Inferior parietal cortex (tissue), 1 donor: ENCODE data around the gene PRAMEF27.
"Not testable (repeated sequence)": the region's sequence is repeated elsewhere in the genome, so short reads cannot be mapped to it uniquely, and the experiment has no call there.

ENCODE experiments used
- DNase-seq: peaks from one replicate; pipeline ENCODE4 v3.0.0-alpha.2; 2016; ENCODE audit errors: extremely low spot score

Gene PRAMEF27

GRCh38 chr1:13056475-13056874, at the start of gene PRAMEF27:
Gene PRAMEF27, minus strand, starts transcription at chr1:13056575. Its CDS starts 2,916 bp downstream, at chr1:13053659.
- DNase-seq = not testable (repeated sequence)

GRCh38 chr1:13070474-13070873, 14.1 kb upstream of the PRAMEF27 start, which contains the start of gene PRAMEF25:
Gene PRAMEF25, plus strand, starts transcription at chr1:13070774. Its CDS starts 2,920 bp downstream, at chr1:13073694.
- not testable (repeated sequence) for DNase-seq

- not testable (repeated sequence) for DNase-seq
Observed at GRCh38 chr1:13019846-13020245, 36.5 kb downstream of the PRAMEF27 start.

- not testable (repeated sequence) for DNase-seq
Observed at GRCh38 chr1:13011932-13012331, 44.4 kb downstream of the PRAMEF27 start.

- DNase-seq = not testable (repeated sequence)
Observed at GRCh38 chr1:13009348-13009747, 47.0 kb downstream of the PRAMEF27 start.

- DNase-seq = not testable (repeated sequence)
Observed at GRCh38 chr1:13005732-13006131, 50.6 kb downstream of the PRAMEF27 start.
